ENCODE data around the gene TOR3A. TPM values are rescaled to one million over a fixed set of nuclear protein-coding genes. Genes with fewer than 3 reads are reported as not detected.

Gene TOR3A
- total and polyA plus RNA-seq, 10 of the 15 experiments (the other 5 are each of a cell fraction or from before 2014, with no cell fraction given): 8.6 to 87.9 (median 46.3) TPM

DNA sequence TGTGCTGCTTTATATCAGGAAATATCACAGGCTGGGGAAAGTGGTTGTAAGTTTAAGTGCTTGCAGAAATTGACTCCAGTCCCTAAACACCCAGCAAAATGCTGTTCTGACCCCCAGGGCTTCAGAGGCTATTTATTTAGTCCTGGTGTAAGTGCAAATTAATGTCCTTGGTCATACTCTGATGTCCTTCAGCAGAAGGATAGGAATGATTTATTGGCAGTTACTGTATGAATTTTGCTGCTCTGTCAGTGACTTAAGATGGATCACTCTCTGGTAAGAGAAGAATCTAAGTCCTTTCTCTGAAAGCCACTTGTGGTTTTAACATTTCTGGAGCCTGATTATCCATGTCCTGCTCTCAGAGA, 34.3 kb upstream of the TOR3A start (continued):
- TF ChIP-seq ZBTB40 (IDR thresholded peaks at IDR 0.05; ENCODE audit: borderline replicate concordance): no peak

GRCh38 chr1:179048339-179049124, 33.3 kb upstream of the TOR3A start:
- intact Hi-C loops (cut with micrococcal nuclease; ENCODE audit: unreplicated experiment): no loop called here
- Histone ChIP-seq H4K20me1 (ENCODE audit: control insufficient read depth, insufficient read depth) (no peaks in the 10 kb centered on the region), H2AFZ (ENCODE audit: control insufficient read depth, low read depth, low read length) (no peak overlapping the region), H3K9ac (ENCODE audit: control insufficient read depth, insufficient read depth, low read length) (no peak overlapping the region), H3K9me3 (replicated peaks; ENCODE audit: control insufficient read depth, insufficient read depth, low read length) (no peaks in the 10 kb centered on the region), H3K27me3 (replicated peaks in 1 of 2; ENCODE audit: control insufficient read depth in 2 of 2, insufficient read depth in 2 of 2, low read length in 1 of 2) (no peaks in the 10 kb centered on the region), H3K27ac (ENCODE audit: control insufficient read depth, insufficient read depth) (no peak overlapping the region), H3K4me1 (ENCODE audit: control insufficient read depth, insufficient read depth, low read length) (peaks cover 3% of the 10 kb centered on the region; the same call in 1 of the 2 replicates), H3K4me2 (ENCODE audit: control insufficient read depth, insufficient read depth) (no peak overlapping the region), H3K79me2 (ENCODE audit: control insufficient read depth, insufficient read depth, low read length) (no peaks in the 10 kb centered on the region), H3K36me3 (ENCODE audit: control insufficient read depth in 2 of 2, insufficient read depth in 2 of 2, low read length in 1 of 2) (no peaks in the 10 kb centered on the region; a peak in 1 of 4 replicates), H3K4me3 (no peak overlapping the region)
- SMC1A ChIA-PET (ENCODE audit: uncharacterized antibody, unreplicated experiment): interaction anchor here (0.8 to 1.6 kb wide), 5 partner anchors 10 to 81 kb away, joined by 3 to 8 read pairs (median 3); no protein-coding TSS in a partner anchor
- CTCF ChIA-PET: interaction anchor here (0.6 to 1.2 kb wide), 5 partner anchors 30 to 762 kb away, joined by 3 to 5 read pairs (median 4); no protein-coding TSS in a partner anchor
- 95% methylated on average over 1 of the region's 1 CpG for WGBS (ENCODE audit: insufficient coverage, insufficient replicate concordance, low lambda C conversion rate, missing lambda C conversion rate)
- POLR2A ChIA-PET: no interaction called here
- no TSS peak for BruUV-seq (replicated peaks)
- in situ Hi-C loops (cut with MboI): no loop called here
- no peak for DNase-seq (ENCODE audit: low read depth, low spot score)
- no peak for FAIRE-seq
- RAD21 ChIA-PET (ENCODE audit: unreplicated experiment): no interaction called here
- ATAC-seq: no peak
- TF ChIP-seq STAT3 (IDR thresholded peaks at IDR 0.05; ENCODE audit: low read depth, low read length) (no peak), ZNF217 (IDR thresholded peaks at IDR 0.05) (no peak), SUPT20H (IDR thresholded peaks at IDR 0.05; ENCODE audit: borderline replicate concordance, control insufficient read depth, low read depth, low read length) (no peak), BCL11A (IDR thresholded peaks at IDR 0.05; ENCODE audit: low read depth, low read length) (no peak), RB1 (IDR thresholded peaks at IDR 0.05; ENCODE audit: borderline replicate concordance) (no peak), SMAD1 (IDR thresholded peaks at IDR 0.05; ENCODE audit: low read depth, partially characterized antibody) (no peak), RELB (IDR thresholded peaks at IDR 0.05; ENCODE audit: low read depth) (no peak), TBL1XR1 (IDR thresholded peaks at IDR 0.05; ENCODE audit: low read depth, low read length) (no peak)
- TF ChIP-seq, protein P1, sequence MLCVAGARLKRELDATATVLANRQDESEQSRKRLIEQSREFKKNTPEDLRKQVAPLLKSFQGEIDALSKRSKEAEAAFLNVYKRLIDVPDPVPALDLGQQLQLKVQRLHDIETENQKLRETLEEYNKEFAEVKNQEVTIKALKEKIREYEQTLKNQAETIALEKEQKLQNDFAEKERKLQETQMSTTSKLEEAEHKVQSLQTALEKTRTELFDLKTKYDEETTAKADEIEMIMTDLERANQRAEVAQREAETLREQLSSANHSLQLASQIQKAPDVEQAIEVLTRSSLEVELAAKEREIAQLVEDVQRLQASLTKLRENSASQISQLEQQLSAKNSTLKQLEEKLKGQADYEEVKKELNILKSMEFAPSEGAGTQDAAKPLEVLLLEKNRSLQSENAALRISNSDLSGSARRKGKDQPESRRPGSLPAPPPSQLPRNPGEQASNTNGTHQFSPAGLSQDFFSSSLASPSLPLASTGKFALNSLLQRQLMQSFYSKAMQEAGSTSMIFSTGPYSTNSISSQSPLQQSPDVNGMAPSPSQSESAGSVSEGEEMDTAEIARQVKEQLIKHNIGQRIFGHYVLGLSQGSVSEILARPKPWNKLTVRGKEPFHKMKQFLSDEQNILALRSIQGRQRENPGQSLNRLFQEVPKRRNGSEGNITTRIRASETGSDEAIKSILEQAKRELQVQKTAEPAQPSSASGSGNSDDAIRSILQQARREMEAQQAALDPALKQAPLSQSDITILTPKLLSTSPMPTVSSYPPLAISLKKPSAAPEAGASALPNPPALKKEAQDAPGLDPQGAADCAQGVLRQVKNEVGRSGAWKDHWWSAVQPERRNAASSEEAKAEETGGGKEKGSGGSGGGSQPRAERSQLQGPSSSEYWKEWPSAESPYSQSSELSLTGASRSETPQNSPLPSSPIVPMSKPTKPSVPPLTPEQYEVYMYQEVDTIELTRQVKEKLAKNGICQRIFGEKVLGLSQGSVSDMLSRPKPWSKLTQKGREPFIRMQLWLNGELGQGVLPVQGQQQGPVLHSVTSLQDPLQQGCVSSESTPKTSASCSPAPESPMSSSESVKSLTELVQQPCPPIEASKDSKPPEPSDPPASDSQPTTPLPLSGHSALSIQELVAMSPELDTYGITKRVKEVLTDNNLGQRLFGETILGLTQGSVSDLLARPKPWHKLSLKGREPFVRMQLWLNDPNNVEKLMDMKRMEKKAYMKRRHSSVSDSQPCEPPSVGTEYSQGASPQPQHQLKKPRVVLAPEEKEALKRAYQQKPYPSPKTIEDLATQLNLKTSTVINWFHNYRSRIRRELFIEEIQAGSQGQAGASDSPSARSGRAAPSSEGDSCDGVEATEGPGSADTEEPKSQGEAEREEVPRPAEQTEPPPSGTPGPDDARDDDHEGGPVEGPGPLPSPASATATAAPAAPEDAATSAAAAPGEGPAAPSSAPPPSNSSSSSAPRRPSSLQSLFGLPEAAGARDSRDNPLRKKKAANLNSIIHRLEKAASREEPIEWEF (IDR thresholded peaks at IDR 0.05; ENCODE audit: insufficient replicate concordance, low read depth, low read length): no peak
